Upper lobe of right lung (tissue), 1 donor: ENCODE data around the gene PPM1F. TPM values are rescaled to one million over a fixed set of nuclear protein-coding genes. Genes with fewer than 3 reads are reported as not detected.

Experiments used
- ATAC-seq: fragments of 200-7000 bp; cut with Tn5 transposase; one replicate; pipeline ENCODE4 v1.9.1; 2020; ENCODE audit warnings: mild to moderate bottlenecking, moderate library complexity
- DNase-seq: peaks from one replicate; pipeline ENCODE4 v3.0.0-alpha.2; 2020
- H3K27ac ChIP-seq: fragments of 200-600 bp; one replicate; pipeline ENCODE4 v1.8.0; 2022
- H3K27me3 ChIP-seq: fragments of 200-600 bp; one replicate; pipeline ENCODE4 v1.8.0; 2022; ENCODE audit warnings: mild to moderate bottlenecking
- H3K36me3 ChIP-seq: fragments of 200-600 bp; one replicate; pipeline ENCODE4 v1.8.0; 2022
- H3K4me1 ChIP-seq: fragments of 200-600 bp; one replicate; pipeline ENCODE4 v1.8.0; 2022
- H3K4me3 ChIP-seq: fragments of 200-600 bp; one replicate; pipeline ENCODE4 v1.8.0; 2022; ENCODE audit warnings: mild to moderate bottlenecking
- H3K9me3 ChIP-seq: fragments of 200-600 bp; one replicate; pipeline ENCODE4 v1.8.0; 2022
- CTCF ChIP-seq: fragments of 200-600 bp; IDR thresholded peaks from one replicate; pipeline ENCODE4 v1.8.0; 2022; ENCODE audit warnings: antibody characterized with exemption
- intact Hi-C: fragments of 100-400 bp; cut with DNase I; formaldehyde crosslinking; loops from one replicate; pipeline ENCODE4 v1.11.0; 2022
- total RNA-seq: library from RNA; stranded (reverse); fragmentation: NEBNext Ultra II Directional; extraction: Animal tissue kit (Norgen Biotek cat#: 25700); gene quantifications from one replicate; pipeline ENCODE4 v1.2.1, GENCODE V29; 2021
- donor health status: DM: no; HTN: yes; CAD: no; lungs with severe emphysema.

Gene PPM1F
- total RNA-seq, 1 donor from 2014 or later, result 51.2 TPM

- no peaks in the 10 kb centered on the region for H3K27me3 ChIP-seq
- H3K4me1 ChIP-seq, result no peaks in the 10 kb centered on the region
- intact Hi-C loops, result no loop called here
- peaks cover 98% of the 10 kb centered on the region for H3K36me3 ChIP-seq
- no peak for ATAC-seq
- H3K27ac ChIP-seq, result no peak overlapping the region
- no peak for TF ChIP-seq CTCF
- H3K4me3 ChIP-seq, result no peak overlapping the region
- H3K9me3 ChIP-seq, result no peaks in the 10 kb centered on the region
- no peak for DNase-seq
Observed at GRCh38 chr22:21968452-21969129, 15.9 kb upstream of the PPM1F start.

GRCh38 chr22:21967693-21968271 is 15.1 kb upstream of the PPM1F start:
- intact Hi-C loops, result no loop called here
- Histone ChIP-seq H3K27ac (no peak overlapping the region), H3K9me3 (no peaks in the 10 kb centered on the region), H3K27me3 (no peaks in the 10 kb centered on the region), H3K4me3 (no peak overlapping the region), H3K4me1 (no peaks in the 10 kb centered on the region), H3K36me3 (peaks cover 97% of the 10 kb centered on the region)
- no peak for DNase-seq
- no peak for TF ChIP-seq CTCF
- no peak for ATAC-seq

- Histone ChIP-seq H3K27me3 (no peaks in the 10 kb centered on the region), H3K9me3 (no peaks in the 10 kb centered on the region), H3K4me3 (no peak overlapping the region), H3K27ac (no peak overlapping the region), H3K36me3 (peaks cover 97% of the 10 kb centered on the region), H3K4me1 (no peaks in the 10 kb centered on the region)
- DNase-seq (no peak), ATAC-seq (no peak)
- TF ChIP-seq CTCF, result no peak
- intact Hi-C loops, result no loop called here
Observed at GRCh38 chr22:21966643-21967516, 14.2 kb upstream of the PPM1F start.

GRCh38 chr22:21965762-21966288 is 13.2 kb upstream of the PPM1F start:
- no peak overlapping the region for H3K27ac ChIP-seq
- TF ChIP-seq CTCF, result no peak
- H3K36me3 ChIP-seq, result peaks cover 95% of the 10 kb centered on the region
- DNase-seq, result no peak
- H3K4me3 ChIP-seq, result no peak overlapping the region
- no peaks in the 10 kb centered on the region for H3K9me3 ChIP-seq
- intact Hi-C loops, result no loop called here
- no peaks in the 10 kb centered on the region for H3K27me3 ChIP-seq
- no peak for ATAC-seq
- no peaks in the 10 kb centered on the region for H3K4me1 ChIP-seq

GRCh38 chr22:21964918-21965484 is 12.4 kb upstream of the PPM1F start:
- no peak for ATAC-seq
- Histone ChIP-seq H3K4me1 (no peaks in the 10 kb centered on the region), H3K27ac (no peak overlapping the region), H3K27me3 (no peaks in the 10 kb centered on the region), H3K4me3 (no peak overlapping the region), H3K36me3 (peaks cover 87% of the 10 kb centered on the region), H3K9me3 (no peaks in the 10 kb centered on the region)
- intact Hi-C loops, result no loop called here
- no peak for DNase-seq
- TF ChIP-seq CTCF, result no peak
